Activated CD4-positive, alpha-beta memory T cell treated with anti-CD3 and anti-CD28 coated beads for 36 hours (primary cell): ENCODE data around the gene PLXNA4. TPM values are rescaled to one million over a fixed set of nuclear protein-coding genes. Genes with fewer than 3 reads are reported as not detected.

Source experiments
- CTCF ChIA-PET: fragments of 350-600 bp; sonication (Branson Sonifier 250); formaldehyde crosslinking; loops from one replicate; lab custom pipeline; 2021; ENCODE audit warnings: antibody characterized with exemption, inconsistent platforms; lab: Charles Lee
- POLR2A ChIA-PET: fragments of 350-600 bp; sonication (Branson Sonifier 250); formaldehyde crosslinking; loops from one replicate; lab custom pipeline; 2021; ENCODE audit warnings: antibody characterized with exemption; lab: Charles Lee
- DNase-seq: peaks from one replicate; pipeline ENCODE4 v3.0.0-alpha.2; 2020
- H3K27ac Mint-ChIP-seq: one replicate; pipeline ENCODE4 v1.8.0; 2021; ENCODE audit warnings: mixed read lengths
- H3K27me3 Mint-ChIP-seq: one replicate; pipeline ENCODE4 v1.8.0; 2021; ENCODE audit warnings: mixed read lengths
- H3K36me3 Mint-ChIP-seq: one replicate; pipeline ENCODE4 v1.8.0; 2021; ENCODE audit warnings: mixed read lengths
- H3K4me1 Mint-ChIP-seq: one replicate; pipeline ENCODE4 v1.8.0; 2021; ENCODE audit warnings: low read depth, mixed read lengths
- H3K4me3 Mint-ChIP-seq: one replicate; pipeline ENCODE4 v1.8.0; 2021; ENCODE audit warnings: mild to moderate bottlenecking, mixed read lengths
- H3K9me3 Mint-ChIP-seq: one replicate; pipeline ENCODE4 v1.8.0; 2021; ENCODE audit warnings: mixed read lengths
- intact Hi-C: fragments of 100-400 bp; cut with micrococcal nuclease; formaldehyde crosslinking; loops from one replicate; pipeline ENCODE4 v1.15.1; 2023
- total RNA-seq, 2 experiments: library from RNA; stranded (reverse); gene quantifications; one replicate each; pipeline ENCODE4 v1.2.3, GENCODE V29; 2021

The PLXNA4 gene
- total RNA-seq, 2 experiments from 2014 or later, result 0.17 to 0.24 TPM

GRCh38 chr7:132367795-132368194 is 208.5 kb downstream of the PLXNA4 start:
- DNase-seq, result no peak
- Mint-ChIP-seq H3K4me1 (no peaks in the 10 kb centered on the region), H3K27ac (no peak overlapping the region), H3K4me3 (no peak overlapping the region), H3K36me3 (no peaks in the 10 kb centered on the region), H3K27me3 (peaks cover 13% of the 10 kb centered on the region), H3K9me3 (no peaks in the 10 kb centered on the region)
- intact Hi-C loops, result no loop called here
- CTCF ChIA-PET, result no interaction called here
- POLR2A ChIA-PET, result no interaction called here

- H3K27ac Mint-ChIP-seq, result no peak overlapping the region
- no peaks in the 10 kb centered on the region for H3K36me3 Mint-ChIP-seq
- POLR2A ChIA-PET, result no interaction called here
- intact Hi-C loops, result no loop called here
- DNase-seq, result no peak
- H3K9me3 Mint-ChIP-seq, result no peaks in the 10 kb centered on the region
- H3K4me1 Mint-ChIP-seq, result no peaks in the 10 kb centered on the region
- no peak overlapping the region for H3K4me3 Mint-ChIP-seq
- H3K27me3 Mint-ChIP-seq, result peaks cover 13% of the 10 kb centered on the region
- CTCF ChIA-PET, result no interaction called here
Observed at GRCh38 chr7:132367004-132367403, 209.3 kb downstream of the PLXNA4 start.

GRCh38 chr7:132364226-132364625 is 212.0 kb downstream of the PLXNA4 start:
- peaks cover 14% of the 10 kb centered on the region for H3K27me3 Mint-ChIP-seq
- CTCF ChIA-PET, result no interaction called here
- no peak overlapping the region for H3K27ac Mint-ChIP-seq

DNA sequence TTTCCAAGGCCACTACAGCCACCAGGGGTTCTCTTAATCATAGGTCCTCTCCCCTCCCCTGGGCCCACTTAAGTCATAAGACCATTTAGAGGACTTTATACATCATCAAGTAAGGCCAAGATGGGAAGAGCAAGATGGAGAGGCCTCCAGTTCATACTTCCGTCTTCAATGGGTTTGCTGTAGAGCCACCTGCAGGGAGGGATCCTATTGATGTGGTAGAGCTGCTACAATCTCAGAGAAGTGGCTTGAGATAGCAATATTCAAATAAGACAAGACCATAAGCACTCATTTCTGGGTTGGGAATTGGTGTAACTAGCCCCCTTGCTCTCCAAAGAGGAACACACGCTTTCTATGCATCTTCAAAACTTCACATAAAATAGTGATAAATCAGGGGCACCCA is 214.2 kb downstream of the PLXNA4 start:
- no peak overlapping the region for H3K27ac Mint-ChIP-seq
- H3K9me3 Mint-ChIP-seq, result no peaks in the 10 kb centered on the region
- intact Hi-C loops, result no loop called here
- ChIA-PET POLR2A (no interaction called here), CTCF (no interaction called here)
- peaks cover 9% of the 10 kb centered on the region for H3K27me3 Mint-ChIP-seq
- H3K4me1 Mint-ChIP-seq, result no peaks in the 10 kb centered on the region
- H3K4me3 Mint-ChIP-seq, result no peak overlapping the region
- H3K36me3 Mint-ChIP-seq, result no peaks in the 10 kb centered on the region
- DNase-seq, result no peak

More at GRCh38 chr7:132364226-132364625, 212.0 kb downstream of the PLXNA4 start:
- DNase-seq, result no peak
- Mint-ChIP-seq H3K4me1 (no peaks in the 10 kb centered on the region), H3K36me3 (no peaks in the 10 kb centered on the region), H3K9me3 (no peaks in the 10 kb centered on the region), H3K4me3 (no peak overlapping the region)
- intact Hi-C loops, result no loop called here
- POLR2A ChIA-PET, result no interaction called here

- POLR2A ChIA-PET, result no interaction called here
- intact Hi-C loops, result no loop called here
- no peaks in the 10 kb centered on the region for H3K4me1 Mint-ChIP-seq
- CTCF ChIA-PET, result no interaction called here
- H3K36me3 Mint-ChIP-seq, result no peaks in the 10 kb centered on the region
- H3K9me3 Mint-ChIP-seq, result no peaks in the 10 kb centered on the region
- no peak overlapping the region for H3K4me3 Mint-ChIP-seq
- peaks cover 11% of the 10 kb centered on the region for H3K27me3 Mint-ChIP-seq
- H3K27ac Mint-ChIP-seq, result no peak overlapping the region
- DNase-seq, result no peak
Observed at GRCh38 chr7:132361146-132361545, 215.1 kb downstream of the PLXNA4 start.

GRCh38 chr7:132359743-132360142 is 216.5 kb downstream of the PLXNA4 start:
- POLR2A ChIA-PET, result no interaction called here
- no peaks in the 10 kb centered on the region for H3K36me3 Mint-ChIP-seq
- no peaks in the 10 kb centered on the region for H3K9me3 Mint-ChIP-seq
- no peak for DNase-seq
- H3K4me3 Mint-ChIP-seq, result no peak overlapping the region
- peaks cover 6% of the 10 kb centered on the region for H3K27me3 Mint-ChIP-seq
- no peaks in the 10 kb centered on the region for H3K4me1 Mint-ChIP-seq
- H3K27ac Mint-ChIP-seq, result no peak overlapping the region
- intact Hi-C loops, result no loop called here
- CTCF ChIA-PET, result no interaction called here

DNA sequence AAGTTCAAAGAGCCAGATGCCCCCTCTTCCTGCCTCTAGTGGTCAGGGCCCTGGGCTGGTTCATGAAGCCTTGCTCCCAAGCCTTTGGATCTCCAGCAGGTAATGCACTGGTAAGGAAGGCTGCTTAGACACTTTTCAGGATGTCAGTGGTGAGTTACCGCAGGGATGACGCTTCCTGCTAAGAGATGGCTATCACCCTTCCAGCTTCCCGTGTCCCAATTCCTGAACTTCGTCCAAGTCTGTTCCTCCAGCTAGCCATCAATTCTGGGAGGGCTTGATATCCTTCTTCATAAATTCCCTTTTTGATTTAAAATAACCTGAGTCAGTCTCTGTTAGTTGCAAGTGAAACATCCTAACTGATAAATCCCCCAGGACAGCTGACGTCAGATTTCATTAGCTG is 221.2 kb downstream of the PLXNA4 start:
- no peak for DNase-seq
- ChIA-PET POLR2A (no interaction called here), CTCF (no interaction called here)
- intact Hi-C loops, result no loop called here
- H3K27me3 Mint-ChIP-seq, result peaks cover 19% of the 10 kb centered on the region
- no peak overlapping the region for H3K4me3 Mint-ChIP-seq
- H3K9me3 Mint-ChIP-seq, result no peaks in the 10 kb centered on the region
- no peaks in the 10 kb centered on the region for H3K36me3 Mint-ChIP-seq
- H3K27ac Mint-ChIP-seq, result no peak overlapping the region
- no peaks in the 10 kb centered on the region for H3K4me1 Mint-ChIP-seq

- DNase-seq, result no peak
- Mint-ChIP-seq H3K4me3 (no peak overlapping the region), H3K36me3 (no peaks in the 10 kb centered on the region), H3K4me1 (no peaks in the 10 kb centered on the region), H3K27me3 (peaks cover 22% of the 10 kb centered on the region), H3K9me3 (no peaks in the 10 kb centered on the region), H3K27ac (no peak overlapping the region)
- CTCF ChIA-PET, result no interaction called here
- intact Hi-C loops, result no loop called here
- POLR2A ChIA-PET, result no interaction called here
Observed at GRCh38 chr7:132354527-132354926, 221.7 kb downstream of the PLXNA4 start.

GRCh38 chr7:132353936-132354335 is 222.3 kb downstream of the PLXNA4 start:
- Mint-ChIP-seq H3K4me3 (no peak overlapping the region), H3K9me3 (no peaks in the 10 kb centered on the region), H3K36me3 (no peaks in the 10 kb centered on the region), H3K27me3 (peaks cover 22% of the 10 kb centered on the region), H3K27ac (no peak overlapping the region), H3K4me1 (no peaks in the 10 kb centered on the region)
- no peak for DNase-seq
- POLR2A ChIA-PET, result no interaction called here
- intact Hi-C loops, result no loop called here
- CTCF ChIA-PET, result no interaction called here

GRCh38 chr7:132352800-132353199 is 223.5 kb downstream of the PLXNA4 start:
- Mint-ChIP-seq H3K9me3 (no peaks in the 10 kb centered on the region), H3K27ac (no peak overlapping the region), H3K27me3 (peaks cover 22% of the 10 kb centered on the region), H3K4me3 (no peak overlapping the region), H3K4me1 (no peaks in the 10 kb centered on the region), H3K36me3 (no peaks in the 10 kb centered on the region)
- no peak for DNase-seq
- ChIA-PET CTCF (no interaction called here), POLR2A (no interaction called here)
- intact Hi-C loops, result no loop called here

GRCh38 chr7:132351954-132352499 is 224.2 kb downstream of the PLXNA4 start:
- no peaks in the 10 kb centered on the region for H3K4me1 Mint-ChIP-seq
- peaks cover 25% of the 10 kb centered on the region for H3K27me3 Mint-ChIP-seq
- H3K9me3 Mint-ChIP-seq, result no peaks in the 10 kb centered on the region
- CTCF ChIA-PET, result no interaction called here
- intact Hi-C loops, result no loop called here
- no peaks in the 10 kb centered on the region for H3K36me3 Mint-ChIP-seq
- POLR2A ChIA-PET, result no interaction called here
- no peak overlapping the region for H3K4me3 Mint-ChIP-seq
- no peak for DNase-seq
- H3K27ac Mint-ChIP-seq, result no peak overlapping the region

DNA sequence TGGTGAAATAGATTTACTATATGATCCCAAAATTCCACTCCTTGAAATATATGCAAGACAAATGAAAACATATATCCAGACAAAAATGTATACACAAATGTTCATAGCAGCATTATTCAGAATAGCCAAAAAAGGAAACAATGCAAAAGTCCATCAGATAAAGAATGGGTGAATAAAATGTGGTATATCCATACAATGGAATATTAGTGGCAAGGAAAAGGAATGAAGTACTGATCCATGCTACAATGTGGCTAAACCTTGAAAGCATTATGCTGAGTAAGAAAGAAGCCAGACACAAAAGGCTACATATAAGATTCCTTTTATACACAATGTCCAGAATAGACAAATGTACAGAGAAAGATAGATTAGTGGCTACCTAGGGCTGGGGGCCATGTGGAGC is 225.5 kb downstream of the PLXNA4 start:
- Mint-ChIP-seq H3K9me3 (no peaks in the 10 kb centered on the region), H3K36me3 (no peaks in the 10 kb centered on the region), H3K4me3 (no peak overlapping the region), H3K27me3 (peaks cover 24% of the 10 kb centered on the region), H3K27ac (no peak overlapping the region), H3K4me1 (no peaks in the 10 kb centered on the region)
- POLR2A ChIA-PET, result no interaction called here
- intact Hi-C loops, result no loop called here
- CTCF ChIA-PET, result no interaction called here
- DNase-seq, result no peak

GRCh38 chr7:132349075-132349474 is 227.2 kb downstream of the PLXNA4 start:
- intact Hi-C loops, result no loop called here
- POLR2A ChIA-PET, result no interaction called here
- Mint-ChIP-seq H3K36me3 (no peaks in the 10 kb centered on the region), H3K9me3 (no peaks in the 10 kb centered on the region), H3K4me3 (no peak overlapping the region), H3K4me1 (no peaks in the 10 kb centered on the region), H3K27ac (no peak overlapping the region), H3K27me3 (peaks cover 24% of the 10 kb centered on the region)
- DNase-seq, result no peak
- CTCF ChIA-PET, result no interaction called here
